GM12892 (cell line): ENCODE measurements around the gene SLC39A12.

ENCODE experiments used
- DNase-seq: peaks from one replicate; pipeline ENCODE4 v3.0.0; 2011; ENCODE audit not compliant: insufficient read length
- FAIRE-seq: peaks from 2 replicates; lab custom pipeline; 2011; peaks lifted over from hg19 to GRCh38; lab: Jason Lieb, UNC
- POLR2A ChIP-seq: IDR thresholded peaks from 2 replicates; pipeline ENCODE4 v1.6.1; 2011; ENCODE audit warnings: low read depth, low read length, control low read depth
- POLR2AphosphoS5 ChIP-seq: IDR thresholded peaks from 2 replicates; pipeline ENCODE4 v1.6.1; 2011; ENCODE audit warnings: low read depth, low read length, control low read depth
- TAF1 ChIP-seq: IDR thresholded peaks from 2 replicates; pipeline ENCODE4 v1.6.1; 2011; ENCODE audit warnings: low read depth, mild to moderate bottlenecking, control low read depth, low read length, borderline replicate concordance

SLC39A12 gene

GRCh38 chr10:18008986-18009385 lies 57.3 kb downstream of the SLC39A12 start:
- TF ChIP-seq POLR2A (no peak), POLR2AphosphoS5 (no peak), TAF1 (no peak)
- DNase-seq (no peak), FAIRE-seq (no peak)

- TF ChIP-seq POLR2AphosphoS5 (no peak), POLR2A (no peak), TAF1 (no peak)
- DNase-seq (no peak), FAIRE-seq (no peak)
Observed at GRCh38 chr10:18010050-18010449, 58.3 kb downstream of the SLC39A12 start.

- TF ChIP-seq POLR2AphosphoS5: no peak
- FAIRE-seq (no peak), DNase-seq (no peak)
Observed at GRCh38 chr10:18020523-18020922, 68.8 kb downstream of the SLC39A12 start.

GRCh38 chr10:18021725-18022480 lies 70.2 kb downstream of the SLC39A12 start:
- DNase-seq (no peak), FAIRE-seq (no peak)
- TF ChIP-seq TAF1 (no peak), POLR2A (no peak), POLR2AphosphoS5 (no peak)

- FAIRE-seq (no peak), DNase-seq (no peak)
- TF ChIP-seq POLR2AphosphoS5 (no peak), POLR2A (no peak), TAF1 (no peak)
Observed at GRCh38 chr10:18043148-18044006, 91.7 kb downstream of the SLC39A12 start.

GRCh38 chr10:18044976-18045720 lies 93.4 kb downstream of the SLC39A12 start:
- TF ChIP-seq POLR2AphosphoS5 (no peak), POLR2A (no peak), TAF1 (no peak)
- no peak for FAIRE-seq
- DNase-seq: no peak

- FAIRE-seq (no peak), DNase-seq (no peak)
- no peak for TF ChIP-seq POLR2AphosphoS5
- no peak for TF ChIP-seq TAF1
- TF ChIP-seq POLR2A: no peak
Observed at GRCh38 chr10:18056583-18056982, 104.9 kb downstream of the SLC39A12 start.

- DNase-seq (no peak), FAIRE-seq (no peak)
- TF ChIP-seq POLR2A: no peak
- no peak for TF ChIP-seq TAF1
- TF ChIP-seq POLR2AphosphoS5: no peak
Observed at GRCh38 chr10:18059826-18060559, 108.3 kb downstream of the SLC39A12 start.

- DNase-seq: no peak
- FAIRE-seq: no peak
- TF ChIP-seq POLR2AphosphoS5 (no peak), POLR2A (no peak), TAF1 (no peak)
Observed at GRCh38 chr10:18066947-18067346, 115.2 kb downstream of the SLC39A12 start.

- FAIRE-seq (no peak), DNase-seq (no peak)
Observed at GRCh38 chr10:18068401-18068800, 116.7 kb downstream of the SLC39A12 start.

GRCh38 chr10:18071591-18071990 lies 119.9 kb downstream of the SLC39A12 start:
- FAIRE-seq (no peak), DNase-seq (no peak)
- TF ChIP-seq POLR2AphosphoS5 (no peak), POLR2A (no peak), TAF1 (no peak)

More at GRCh38 chr10:18068401-18068800, 116.7 kb downstream of the SLC39A12 start:
- TF ChIP-seq TAF1 (no peak), POLR2AphosphoS5 (no peak), POLR2A (no peak)

- no peak for DNase-seq
- TF ChIP-seq POLR2A (no peak), POLR2AphosphoS5 (no peak), TAF1 (no peak)
- FAIRE-seq: no peak
Observed at GRCh38 chr10:18073314-18073713, 121.6 kb downstream of the SLC39A12 start.
